Erythroblast (primary cell): Measurements from ENCODE around the gene NXT1.

Experiments
- GATA1 ChIP-seq: IDR thresholded peaks from 2 replicates; pipeline ENCODE4 v1.6.1; 2011; ENCODE audit warnings: low read depth, mild to moderate bottlenecking, control low read depth, low read length, moderate library complexity
- POLR2A ChIP-seq: IDR thresholded peaks from 2 replicates; pipeline ENCODE4 v1.6.1; 2011; ENCODE audit warnings: mild to moderate bottlenecking, low read length

DNA sequence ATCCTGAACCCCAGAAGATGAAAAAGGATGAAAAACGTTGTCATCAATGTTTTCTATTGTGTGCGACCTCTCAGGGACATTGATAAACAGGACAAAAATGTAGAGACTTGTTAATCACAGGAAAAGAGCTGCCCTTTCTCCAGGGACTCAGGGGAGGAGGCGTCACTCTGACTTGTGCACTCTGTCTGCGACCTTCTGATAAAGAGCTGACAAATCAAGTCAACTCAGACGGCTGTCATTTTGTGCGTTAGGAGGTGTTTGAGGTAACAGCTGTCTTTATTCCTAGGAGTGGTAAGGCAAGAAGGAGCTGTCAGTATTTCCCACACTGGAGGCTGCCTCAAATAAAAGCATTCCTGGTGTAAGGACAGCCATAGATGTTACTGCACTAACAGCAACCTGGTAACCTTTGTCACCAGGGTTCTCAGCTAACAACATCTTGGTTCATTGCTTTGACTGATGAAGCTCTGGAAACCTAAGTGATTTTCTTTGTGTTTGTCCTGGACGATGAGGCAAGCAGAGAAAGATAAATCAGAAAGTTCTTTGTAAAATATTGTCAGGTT lies 38.6 kb upstream of the NXT1 start:
- TF ChIP-seq POLR2A (no peak), GATA1 (no peak)
